Activated CD8-positive, alpha-beta T cell treated with anti-CD3 and anti-CD28 coated beads for 36 hours (primary cell): ENCODE measurements around the gene CTNNA1. TPM values are rescaled to one million over a fixed set of nuclear protein-coding genes. Genes with fewer than 3 reads are reported as not detected.

Experiments used
- ATAC-seq: fragments of 200-7000 bp; cut with Tn5 transposase; one replicate; pipeline ENCODE4 v1.10.0; 2021; ENCODE audit warnings: mild to moderate bottlenecking, moderate library complexity
- CTCF ChIA-PET: fragments of 350-600 bp; sonication (Branson Sonifier 250); formaldehyde crosslinking; loops from one replicate; lab custom pipeline; 2021; ENCODE audit warnings: antibody characterized with exemption; lab: Charles Lee
- POLR2A ChIA-PET: fragments of 350-600 bp; sonication (Branson Sonifier 250); formaldehyde crosslinking; loops from one replicate; lab custom pipeline; 2021; ENCODE audit warnings: antibody characterized with exemption; lab: Charles Lee
- DNase-seq: peaks from one replicate; pipeline ENCODE4 v3.0.0-alpha.2; 2020
- H3K27ac Mint-ChIP-seq: one replicate; pipeline ENCODE4 v1.8.0; 2021; ENCODE audit warnings: mild to moderate bottlenecking, mixed read lengths
- H3K27me3 Mint-ChIP-seq: one replicate; pipeline ENCODE4 v1.8.0; 2021; ENCODE audit warnings: mixed read lengths
- H3K36me3 Mint-ChIP-seq: one replicate; pipeline ENCODE4 v1.8.0; 2021; ENCODE audit warnings: low read depth, mixed read lengths
- H3K4me1 Mint-ChIP-seq: one replicate; pipeline ENCODE4 v1.8.0; 2021; ENCODE audit warnings: low read depth, mixed read lengths
- H3K4me3 Mint-ChIP-seq: one replicate; pipeline ENCODE4 v1.8.0; 2021; ENCODE audit warnings: mild to moderate bottlenecking, moderate library complexity, mixed read lengths
- H3K9me3 Mint-ChIP-seq: one replicate; pipeline ENCODE4 v1.8.0; 2021; ENCODE audit warnings: mixed read lengths
- CTCF ChIP-seq: fragments of 200-600 bp; IDR thresholded peaks from one replicate; pipeline ENCODE4 v1.8.0; 2022; ENCODE audit warnings: antibody characterized with exemption, mild to moderate bottlenecking
- intact Hi-C: fragments of 100-400 bp; cut with micrococcal nuclease; formaldehyde crosslinking; loops from one replicate; pipeline ENCODE4 v1.10.0; 2022
- total RNA-seq, 2 experiments: library from RNA; stranded (reverse); gene quantifications; one replicate each; pipeline ENCODE4 v1.2.3, GENCODE V29; 2021

CTNNA1 gene
- total RNA-seq, 2 experiments from 2014 or later, result 77.3 to 85.6 TPM

- Mint-ChIP-seq H3K4me3 (no peak overlapping the region), H3K36me3 (no peaks in the 10 kb centered on the region), H3K27ac (no peak overlapping the region), H3K4me1 (no peaks in the 10 kb centered on the region), H3K27me3 (no peaks in the 10 kb centered on the region), H3K9me3 (no peaks in the 10 kb centered on the region)
- CTCF ChIA-PET, result no interaction called here
- POLR2A ChIA-PET, result no interaction called here
- DNase-seq (no peak), ATAC-seq (no peak)
- no peak for TF ChIP-seq CTCF
- intact Hi-C loops, result no loop called here
These were observed 211.5 kb downstream of the CTNNA1 start for GRCh38 chr5:138964647-138965201.

- Mint-ChIP-seq H3K27ac (no peak overlapping the region), H3K36me3 (no peaks in the 10 kb centered on the region), H3K9me3 (no peaks in the 10 kb centered on the region), H3K4me3 (no peak overlapping the region), H3K27me3 (no peaks in the 10 kb centered on the region), H3K4me1 (no peaks in the 10 kb centered on the region)
- CTCF ChIA-PET, result interaction anchor here (0.6 to 1.7 kb wide), 2 partner anchors 9 to 10 kb away, joined by 3 read pairs; no protein-coding TSS in a partner anchor
- POLR2A ChIA-PET, result no interaction called here
- intact Hi-C loops, result no loop called here
- no peak for DNase-seq
- no peak for ATAC-seq
- TF ChIP-seq CTCF, result no peak
These were observed 212.4 kb downstream of the CTNNA1 start for GRCh38 chr5:138965626-138966025.

GRCh38 chr5:138966236-138966985, 213.2 kb downstream of the CTNNA1 start:
- ATAC-seq (no peak), DNase-seq (no peak)
- ChIA-PET POLR2A (no interaction called here), CTCF (interaction anchor here (0.6 to 1.7 kb wide), 2 partner anchors 8 to 10 kb away, joined by 3 read pairs; no protein-coding TSS in a partner anchor)
- Mint-ChIP-seq H3K9me3 (no peaks in the 10 kb centered on the region), H3K27me3 (no peaks in the 10 kb centered on the region), H3K27ac (no peak overlapping the region), H3K4me3 (no peak overlapping the region), H3K36me3 (no peaks in the 10 kb centered on the region), H3K4me1 (no peaks in the 10 kb centered on the region)
- no peak for TF ChIP-seq CTCF
- intact Hi-C loops, result no loop called here

GRCh38 chr5:138967791-138968448, 214.7 kb downstream of the CTNNA1 start:
- TF ChIP-seq CTCF, result no peak
- intact Hi-C loops, result no loop called here
- POLR2A ChIA-PET, result no interaction called here
- CTCF ChIA-PET, result no interaction called here
- H3K9me3 Mint-ChIP-seq, result no peaks in the 10 kb centered on the region
- no peak overlapping the region for H3K4me3 Mint-ChIP-seq
- no peak overlapping the region for H3K27ac Mint-ChIP-seq
- no peak for DNase-seq
- no peaks in the 10 kb centered on the region for H3K36me3 Mint-ChIP-seq
- no peak for ATAC-seq
- H3K27me3 Mint-ChIP-seq, result no peaks in the 10 kb centered on the region
- no peaks in the 10 kb centered on the region for H3K4me1 Mint-ChIP-seq

GRCh38 chr5:138968601-138969000, 215.4 kb downstream of the CTNNA1 start:
- TF ChIP-seq CTCF, result no peak
- Mint-ChIP-seq H3K4me1 (no peaks in the 10 kb centered on the region), H3K4me3 (no peak overlapping the region), H3K27ac (no peak overlapping the region), H3K36me3 (no peaks in the 10 kb centered on the region), H3K27me3 (no peaks in the 10 kb centered on the region), H3K9me3 (no peaks in the 10 kb centered on the region)
- no peak for DNase-seq
- ChIA-PET POLR2A (no interaction called here), CTCF (no interaction called here)
- ATAC-seq, result no peak
- intact Hi-C loops, result no loop called here
